Right hindlimb (tissue), 1 donor: ENCODE results near the gene CD99.
"Not testable (repeated sequence)": the region's sequence is repeated elsewhere in the genome, so short reads cannot be mapped to it uniquely, and the experiment has no call there.

Experiments
- DNase-seq: peaks from one replicate; pipeline ENCODE4 v3.0.0-alpha.2; 2018

Gene CD99

GRCh38 chrX:2700405-2701320 is 9.6 kb downstream of the CD99 start:
- no peak for DNase-seq

DNA sequence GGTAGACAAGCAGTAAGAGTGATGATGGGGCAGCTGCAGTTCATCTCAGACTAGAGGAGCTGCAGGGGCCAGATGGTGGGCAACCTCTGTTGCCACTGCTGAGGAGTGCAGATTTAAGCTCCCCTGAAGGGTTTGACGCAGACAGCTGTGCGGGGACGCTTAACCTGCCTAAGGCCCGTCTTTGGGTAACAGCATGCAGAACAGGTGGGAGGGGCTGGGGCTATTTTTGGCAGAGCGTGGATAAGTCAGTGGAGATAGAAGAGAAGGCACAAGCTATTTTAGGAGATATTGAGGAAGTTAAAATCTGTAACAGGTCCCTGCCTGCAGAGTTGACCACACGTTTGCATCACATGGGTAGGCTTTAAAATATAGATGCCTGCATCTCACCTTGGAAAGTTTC is 10.5 kb downstream of the CD99 start:
- DNase-seq = no peak

GRCh38 chrX:2703991-2704369 is 12.9 kb downstream of the CD99 start:
- peak; percentile 51 for DNase-seq

- no peak for DNase-seq
These were observed 14.1 kb downstream of the CD99 start for GRCh38 chrX:2705046-2705832.

DNA sequence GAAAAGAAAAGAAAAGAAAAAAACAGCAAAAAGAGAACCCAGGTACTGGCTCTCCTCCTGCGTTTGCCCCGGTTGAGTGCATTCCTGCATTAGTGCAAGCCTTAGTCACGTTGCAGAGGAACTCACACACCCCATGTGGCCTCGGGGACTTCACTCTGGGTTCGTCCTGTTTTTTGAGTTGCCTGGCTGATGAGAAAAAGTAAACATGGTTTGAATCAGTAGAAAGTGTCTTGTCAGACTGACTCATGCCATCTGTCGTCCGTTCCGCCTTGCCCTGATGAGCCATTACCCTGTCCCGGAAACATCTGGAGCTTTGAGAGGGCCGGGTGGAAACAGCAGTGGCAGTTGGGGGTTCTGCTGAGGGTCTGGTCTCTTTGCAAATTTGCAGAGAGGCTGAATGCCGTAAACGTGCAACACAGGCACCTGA is 16.3 kb downstream of the CD99 start:
- DNase-seq = peak; percentile 76

DNA sequence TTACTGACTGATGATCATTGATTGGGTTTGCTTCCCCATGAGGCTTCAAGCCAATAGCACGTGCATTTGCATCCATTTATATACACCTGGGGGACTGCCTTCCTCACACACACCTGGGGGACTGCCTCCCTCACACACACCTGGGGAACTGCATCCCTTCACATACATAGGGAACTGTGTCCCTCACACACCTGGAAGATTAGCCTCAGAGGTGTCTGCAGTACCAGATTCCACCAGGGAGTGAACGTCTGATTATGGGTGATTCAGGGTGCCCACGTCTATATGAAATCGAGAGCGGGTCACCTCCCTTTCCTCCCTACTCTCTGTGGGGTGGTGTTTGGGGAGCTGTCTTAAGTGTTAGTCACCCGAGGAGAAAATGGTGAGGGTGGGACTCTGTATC is 16.9 kb downstream of the CD99 start:
- DNase-seq = no peak

DNA sequence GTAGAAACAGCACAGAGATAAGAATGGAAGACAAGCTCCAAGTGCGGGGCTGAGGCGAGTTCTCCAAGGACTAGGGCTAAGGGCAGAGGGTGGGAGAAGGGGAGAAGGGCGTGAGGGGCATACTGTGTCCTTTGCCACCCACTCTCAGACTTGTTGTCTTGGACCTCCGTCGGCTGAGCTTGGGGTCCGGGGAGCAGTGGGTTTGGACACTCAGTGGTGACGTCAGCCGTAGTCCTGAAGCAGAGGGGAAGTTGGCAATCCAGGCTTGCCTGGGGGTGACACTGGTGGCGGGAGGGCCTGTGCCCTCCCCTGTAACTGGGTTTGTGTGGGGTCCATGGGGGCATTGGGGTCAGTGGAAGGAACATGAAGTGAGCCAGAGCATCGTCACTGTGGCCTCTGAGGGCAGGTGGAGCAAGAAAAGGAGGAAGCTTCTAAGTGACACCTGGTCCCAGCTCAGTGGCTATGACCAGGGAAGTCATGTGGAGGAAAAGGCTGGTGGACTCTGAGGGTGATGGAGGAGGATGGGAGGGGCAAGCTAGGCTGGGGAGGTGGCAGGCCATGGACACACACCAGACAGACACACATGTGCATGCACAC is 17.6 kb downstream of the CD99 start:
- no peak for DNase-seq

GRCh38 chrX:2709556-2709955 is 18.5 kb downstream of the CD99 start:
- DNase-seq = no peak

- DNase-seq = peak; percentile 43
These were observed 19.1 kb downstream of the CD99 start for GRCh38 chrX:2710041-2710840.

DNA sequence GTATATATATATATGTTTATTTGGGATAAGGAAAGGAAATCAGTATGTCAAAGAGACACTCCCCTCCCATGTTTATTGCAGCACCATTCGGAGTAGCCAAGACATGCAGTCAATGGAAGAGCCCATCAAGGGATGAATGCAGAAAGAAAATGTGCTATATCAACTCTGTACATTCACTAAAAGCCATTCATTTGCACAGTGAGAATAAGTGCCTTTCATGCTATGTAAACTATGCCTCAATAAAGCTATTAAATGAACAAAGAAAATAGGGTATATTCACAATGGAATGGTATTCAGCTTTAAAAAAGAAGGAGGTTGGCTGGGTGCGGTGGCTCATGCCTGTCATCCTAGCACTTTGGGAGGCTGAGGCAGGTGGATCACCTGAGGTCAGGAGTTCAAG is 20.3 kb downstream of the CD99 start:
- no peak for DNase-seq

DNA sequence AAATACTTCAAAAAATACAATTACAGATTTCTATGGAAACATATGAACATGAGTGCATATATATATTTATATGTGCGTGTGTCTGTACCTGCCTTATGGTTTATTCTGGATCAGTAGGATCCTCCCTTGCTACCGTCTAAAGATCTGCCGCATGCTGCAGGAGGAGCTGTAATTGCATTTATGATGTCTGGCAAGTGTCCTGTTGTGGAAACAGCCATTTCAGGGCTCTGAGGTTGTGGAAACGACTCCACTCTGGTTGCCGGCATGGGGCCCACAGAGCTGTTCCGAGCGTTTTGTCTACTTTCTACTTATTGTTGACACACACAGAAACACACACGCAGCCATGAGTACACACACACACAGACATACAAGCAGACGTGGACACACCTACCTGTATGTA is 21.3 kb downstream of the CD99 start:
- no peak for DNase-seq

GRCh38 chrX:2712890-2713840 is 22.1 kb downstream of the CD99 start:
- DNase-seq = no peak

DNA sequence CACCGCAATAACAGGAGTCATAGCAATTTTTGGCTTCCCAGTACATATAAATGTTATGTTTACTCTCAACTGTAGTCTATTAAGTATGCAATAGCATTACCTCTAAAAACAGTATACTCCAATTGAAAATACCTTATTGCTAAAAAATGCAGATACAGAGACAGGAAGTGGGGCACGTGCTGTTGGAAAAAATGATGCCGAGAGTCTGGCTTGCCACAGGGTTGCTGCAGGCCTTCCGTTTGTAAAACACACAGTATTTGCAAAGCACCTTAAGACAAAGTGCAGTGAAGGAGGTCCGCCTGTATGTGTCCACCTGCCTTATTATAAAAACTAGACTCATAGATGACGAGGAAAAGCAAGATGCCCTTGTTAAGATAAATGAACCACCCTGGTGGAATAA is 23.5 kb downstream of the CD99 start:
- no peak for DNase-seq

GRCh38 chrX:2715066-2715600 is 24.0 kb downstream of the CD99 start:
- no peak for DNase-seq

GRCh38 chrX:2717312-2717711 is 26.2 kb downstream of the CD99 start:
- DNase-seq = no peak

- DNase-seq = no peak
These were observed 27.7 kb downstream of the CD99 start for GRCh38 chrX:2718821-2719220.

DNA sequence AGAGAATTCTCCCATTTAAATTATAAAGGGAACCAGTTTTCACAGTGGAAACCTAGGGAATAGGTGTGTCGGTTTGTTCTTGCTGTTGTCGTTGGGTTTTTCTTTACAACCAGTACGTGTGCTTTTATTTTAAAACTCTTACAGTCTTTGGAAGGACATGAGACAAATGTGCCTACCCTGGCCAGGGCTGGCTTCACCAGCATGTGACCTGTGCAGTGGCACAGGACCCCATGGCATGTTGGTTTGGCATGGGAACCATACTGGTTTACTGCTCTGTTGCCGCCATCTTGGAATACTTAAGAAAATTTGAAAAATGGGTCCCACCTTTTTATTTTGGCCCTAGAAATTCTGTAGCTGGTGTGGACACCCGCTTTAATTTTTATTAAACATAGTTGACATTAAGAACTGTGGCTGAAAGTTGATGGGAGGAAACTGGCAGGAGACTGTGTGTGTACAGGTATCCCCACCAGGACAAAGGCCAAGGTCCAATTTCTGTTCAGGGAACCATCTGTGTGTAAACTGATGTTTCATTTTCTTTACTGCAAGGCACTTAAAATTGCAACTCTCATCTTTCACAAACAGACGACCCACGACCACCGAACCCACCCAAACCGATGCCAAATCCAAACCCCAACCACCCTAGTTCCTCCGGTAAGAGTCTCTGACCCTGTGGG is 28.8 kb downstream of the CD99 start:
- no peak for DNase-seq

GRCh38 chrX:2723286-2723879 is 32.3 kb downstream of the CD99 start:
- no peak for DNase-seq

DNA sequence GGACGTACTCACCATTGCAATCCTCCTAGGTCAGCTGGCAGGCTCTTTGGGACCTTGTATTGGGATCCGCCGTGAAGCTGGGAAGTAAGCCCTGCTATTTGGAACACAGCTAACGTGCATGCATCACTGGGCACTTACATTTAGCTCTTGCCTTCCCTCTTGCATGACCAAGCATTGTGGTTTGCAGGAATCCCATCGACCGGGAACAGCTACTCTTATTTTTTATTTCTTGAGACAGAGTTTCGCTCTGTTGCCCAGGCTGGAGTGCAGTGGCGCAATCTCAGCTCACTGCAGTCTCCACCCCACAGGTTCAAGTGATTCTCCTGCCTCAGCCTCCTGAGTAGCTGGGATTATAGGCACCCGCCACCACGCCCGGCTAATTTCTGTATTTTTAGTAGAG is 36.2 kb downstream of the CD99 start:
- not testable (repeated sequence) for DNase-seq

GRCh38 chrX:2732076-2732475 is 41.0 kb downstream of the CD99 start:
- DNase-seq = no peak
